ENCODE measurements around the gene AQR. TPM values are rescaled to one million over a fixed set of nuclear protein-coding genes. Genes with fewer than 3 reads are reported as not detected.

Gene AQR
- polyA plus RNA-seq, 1 donor from 2014 or later: 22.4 TPM

- H3K36me3 ChIP-seq (ENCODE audit: insufficient read depth, low read length): no peaks in the 10 kb centered on the region
- no peak overlapping the region for H3K9ac ChIP-seq (ENCODE audit: low read length)
- no peaks in the 10 kb centered on the region for H3K9me2 ChIP-seq (ENCODE audit: insufficient read depth, low read length)
- H3K79me2 ChIP-seq (replicated peaks; ENCODE audit: insufficient read depth, low read length): no peaks in the 10 kb centered on the region
- no peak overlapping the region for H3K27ac ChIP-seq (ENCODE audit: low read length)
- H3F3A ChIP-seq (ENCODE audit: insufficient read depth, low read length, poor library complexity, severe bottlenecking): no peaks in the 10 kb centered on the region
- TF ChIP-seq EP300 (conservative IDR thresholded peaks at IDR 0.05; ENCODE audit: poor library complexity, severe bottlenecking) (no peak), REST (IDR thresholded peaks at IDR 0.05; ENCODE audit: borderline replicate concordance) (no peak), CTCF (IDR thresholded peaks at IDR 0.05; ENCODE audit: poor library complexity, severe bottlenecking) (no peak), SMC3 (conservative IDR thresholded peaks at IDR 0.05; ENCODE audit: poor library complexity) (no peak), RAD21 (conservative IDR thresholded peaks at IDR 0.05) (no peak), MXI1 (conservative IDR thresholded peaks at IDR 0.05; ENCODE audit: poor library complexity, severe bottlenecking) (no peak), EZH2 (IDR thresholded peaks at IDR 0.05; ENCODE audit: borderline replicate concordance, insufficient read depth, low read length, poor library complexity, severe bottlenecking) (no peak), POLR2AphosphoS5 (IDR thresholded peaks at IDR 0.05) (no peak), TAF1 (IDR thresholded peaks at IDR 0.05; ENCODE audit: low read depth) (no peak)
- no peak overlapping the region for H2AFZ ChIP-seq (ENCODE audit: low read depth, low read length)
- H3K27me3 ChIP-seq (ENCODE audit: insufficient read depth, low read depth, low read length): no peaks in the 10 kb centered on the region
- no peaks in the 10 kb centered on the region for H3K9me3 ChIP-seq (ENCODE audit: low read length)
- H3K4me3 ChIP-seq (ENCODE audit: low read length): no peak overlapping the region
- H4K20me1 ChIP-seq (ENCODE audit: insufficient read depth): no peaks in the 10 kb centered on the region
- H3K4me2 ChIP-seq (ENCODE audit: low read length): no peak overlapping the region
Measured at GRCh38 chr15:34855893-34856292, 113.6 kb downstream of the AQR start.

- no peaks in the 10 kb centered on the region for H3K79me2 ChIP-seq (replicated peaks; ENCODE audit: insufficient read depth, low read length)
- H3F3A ChIP-seq (ENCODE audit: insufficient read depth, low read length, poor library complexity, severe bottlenecking): no peaks in the 10 kb centered on the region
- H4K20me1 ChIP-seq (ENCODE audit: insufficient read depth): no peaks in the 10 kb centered on the region
- no peak overlapping the region for H3K4me2 ChIP-seq (ENCODE audit: low read length)
- H3K9me3 ChIP-seq (ENCODE audit: low read length): no peaks in the 10 kb centered on the region
- H3K9me2 ChIP-seq (ENCODE audit: insufficient read depth, low read length): no peaks in the 10 kb centered on the region
- no peak overlapping the region for H3K4me3 ChIP-seq (ENCODE audit: low read length)
- H3K36me3 ChIP-seq (ENCODE audit: insufficient read depth, low read length): no peaks in the 10 kb centered on the region
- H3K9ac ChIP-seq (ENCODE audit: low read length): no peak overlapping the region
- no peaks in the 10 kb centered on the region for H3K27me3 ChIP-seq (ENCODE audit: insufficient read depth, low read depth, low read length)
- no peak overlapping the region for H2AFZ ChIP-seq (ENCODE audit: low read depth, low read length)
- no peak overlapping the region for H3K27ac ChIP-seq (ENCODE audit: low read length)
- TF ChIP-seq POLR2AphosphoS5 (IDR thresholded peaks at IDR 0.05) (no peak), MXI1 (conservative IDR thresholded peaks at IDR 0.05; ENCODE audit: poor library complexity, severe bottlenecking) (no peak), SMC3 (conservative IDR thresholded peaks at IDR 0.05; ENCODE audit: poor library complexity) (no peak), TAF1 (IDR thresholded peaks at IDR 0.05; ENCODE audit: low read depth) (no peak), EP300 (conservative IDR thresholded peaks at IDR 0.05; ENCODE audit: poor library complexity, severe bottlenecking) (no peak)
Measured at GRCh38 chr15:34855413-34855812, 114.1 kb downstream of the AQR start.

Measured in neural cell (in vitro differentiated cells).